ENCODE results near the gene KRT13.
A peak's percentile ranks its signal among the peaks of the same experiment; 100 is the strongest.

Gene KRT13

GRCh38 chr17:41494524-41494923 lies 10.9 kb downstream of the KRT13 start:
- in situ Hi-C loops (cut with HindIII; ENCODE audit: low sequenced_read_pairs) = no loop called here
- peak; percentile 7 for DNase-seq (ENCODE audit: low read depth, low spot score)
- no peak overlapping the region for H3K4me3 ChIP-seq (ENCODE audit: low read depth, low read length)
- no peak for TF ChIP-seq CTCF (IDR thresholded peaks at IDR 0.05; ENCODE audit: low read depth, low read length)

DNA sequence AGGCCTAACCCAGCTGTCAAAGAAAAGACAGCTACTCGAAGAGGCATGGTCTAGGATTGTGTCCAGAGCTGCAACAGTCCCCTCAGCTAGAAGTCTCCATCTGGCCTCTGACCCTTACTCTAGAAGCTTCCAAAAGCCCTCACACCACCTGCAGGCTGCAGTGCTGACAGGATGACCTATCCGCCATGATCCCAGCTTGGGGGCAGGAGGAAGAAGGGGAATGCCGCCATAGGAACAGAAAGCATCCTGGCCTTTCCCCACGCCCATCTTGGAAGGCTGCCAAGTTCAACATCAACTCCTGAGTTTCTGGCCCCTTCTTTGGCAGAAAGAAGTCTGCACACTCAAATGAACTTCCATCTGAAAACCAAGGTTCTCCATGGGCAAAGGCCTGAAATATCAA lies 12.6 kb downstream of the KRT13 start:
- in situ Hi-C loops (cut with HindIII; ENCODE audit: low sequenced_read_pairs) = no loop called here
- no peak overlapping the region for H3K4me3 ChIP-seq (ENCODE audit: low read depth, low read length)
- peak; percentile 58 for DNase-seq (ENCODE audit: low read depth, low spot score)
- no peak for TF ChIP-seq CTCF (IDR thresholded peaks at IDR 0.05; ENCODE audit: low read depth, low read length)

DNA sequence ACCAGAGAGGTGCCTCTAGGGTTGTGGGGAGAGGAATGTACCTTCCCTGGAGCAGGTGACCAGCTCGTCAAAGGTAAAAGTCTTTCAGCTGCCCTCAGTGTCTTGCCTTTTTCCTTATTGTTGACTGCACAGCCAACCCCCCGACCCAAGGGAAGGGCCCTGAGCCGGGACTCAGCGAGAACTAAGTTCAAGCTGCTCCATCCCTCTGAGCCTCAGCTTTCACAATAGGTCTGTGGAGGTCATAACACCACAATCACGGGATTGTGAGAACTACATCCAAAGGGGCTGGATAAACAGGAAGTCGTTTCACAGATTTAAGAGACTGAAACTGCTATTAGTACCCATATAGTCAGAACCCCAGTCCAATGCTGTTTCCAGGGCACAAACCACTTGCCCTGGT lies 13.1 kb downstream of the KRT13 start:
- peak; percentile 21 for DNase-seq (ENCODE audit: low read depth, low spot score)
- in situ Hi-C loops (cut with HindIII; ENCODE audit: low sequenced_read_pairs) = no loop called here
- no peak for TF ChIP-seq CTCF (IDR thresholded peaks at IDR 0.05; ENCODE audit: low read depth, low read length)
- no peak overlapping the region for H3K4me3 ChIP-seq (ENCODE audit: low read depth, low read length)

- no peak for DNase-seq (ENCODE audit: low read depth, low spot score)
- no peak for TF ChIP-seq CTCF (IDR thresholded peaks at IDR 0.05; ENCODE audit: low read depth, low read length)
- in situ Hi-C loops (cut with HindIII; ENCODE audit: low sequenced_read_pairs) = no loop called here
- no peak overlapping the region for H3K4me3 ChIP-seq (ENCODE audit: low read depth, low read length)
These were observed 13.9 kb downstream of the KRT13 start for GRCh38 chr17:41491476-41491875.

DNA sequence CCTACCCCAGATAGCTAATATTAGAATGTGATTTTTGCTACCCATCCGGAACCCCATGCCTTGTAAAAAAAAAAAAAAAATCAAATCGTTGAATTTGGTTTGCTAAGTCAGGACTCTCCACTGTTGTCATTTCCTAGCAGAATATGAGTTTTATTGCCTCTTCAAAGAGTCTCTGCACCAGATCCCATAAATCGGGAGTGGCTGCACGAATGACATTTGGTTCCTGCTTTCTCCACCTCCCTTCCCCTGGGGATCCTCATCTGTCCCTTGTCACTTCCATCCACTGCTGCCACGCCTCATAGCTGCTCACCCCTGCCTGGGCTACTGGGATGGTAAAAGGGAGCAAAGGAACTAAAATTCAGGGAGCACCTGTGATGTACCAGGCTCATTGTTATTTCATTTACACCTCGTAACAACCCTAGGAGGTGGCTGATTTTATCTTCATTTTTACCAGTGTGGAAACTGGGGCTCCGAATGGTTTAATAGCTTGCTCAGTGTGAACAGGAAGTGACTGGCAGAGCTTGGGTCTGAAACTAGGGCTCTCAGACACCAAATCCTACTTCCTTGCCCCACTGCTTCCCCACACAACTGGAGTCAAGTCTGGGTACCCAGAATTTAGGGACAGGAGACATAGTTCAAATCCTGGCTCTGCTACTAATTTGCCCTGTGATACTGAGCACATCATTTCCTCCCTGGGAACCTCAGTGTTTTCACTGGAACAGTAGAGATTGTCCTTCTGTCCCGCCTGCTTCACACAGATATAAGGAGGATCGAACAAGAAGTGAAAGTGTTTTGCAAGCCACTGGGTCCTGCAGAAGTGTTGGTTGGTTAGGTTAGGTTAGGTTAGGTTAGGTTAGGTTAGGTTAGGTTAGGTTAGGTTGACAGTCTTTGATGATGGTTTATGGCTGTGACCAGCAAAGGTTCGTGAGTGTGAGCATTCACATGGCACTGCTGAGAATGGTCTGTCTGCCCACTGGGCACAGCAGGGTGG lies 15.1 kb downstream of the KRT13 start:
- in situ Hi-C loops (cut with HindIII; ENCODE audit: low sequenced_read_pairs) = no loop called here

GRCh38 chr17:41489531-41489930 lies 15.9 kb downstream of the KRT13 start, which contains the start of gene KRT36:
KRT36 (minus strand) TSS chr17:41489910; CDS start chr17:41489864, 46 bp downstream.
- H3K4me3 ChIP-seq (ENCODE audit: low read depth, low read length) = no peak within 1 kb of the TSS
- DNase-seq (ENCODE audit: low read depth, low spot score) = no peak
- in situ Hi-C loops (cut with HindIII; ENCODE audit: low sequenced_read_pairs) = no loop called here
- TF ChIP-seq CTCF (IDR thresholded peaks at IDR 0.05; ENCODE audit: low read depth, low read length) = no peak

More for the DNA sequence above, 15.1 kb downstream of the KRT13 start:
- no peak for DNase-seq (ENCODE audit: low read depth, low spot score)
- TF ChIP-seq CTCF (IDR thresholded peaks at IDR 0.05; ENCODE audit: low read depth, low read length) = no peak
- no peak overlapping the region for H3K4me3 ChIP-seq (ENCODE audit: low read depth, low read length)

Measured in astrocyte of the spinal cord (primary cell).